HG02798 (cell line): ENCODE data around the gene TBX20.
"Not testable (repeated sequence)": the region's sequence is repeated elsewhere in the genome, so short reads cannot be mapped to it uniquely, and the experiment has no call there.

Experiments
- ATAC-seq: cut with Tn5 transposase; IDR thresholded peaks from one replicate; pipeline ENCODE4 v1.9.1; 2021; ENCODE audit warnings: mild to moderate bottlenecking; ENCODE audit not compliant: unreplicated experiment, poor library complexity

The TBX20 gene

GRCh38 chr7:35256256-35257175 lies 2.6 kb upstream of the TBX20 start:
- ATAC-seq, result no peak

- no peak for ATAC-seq
Measured at GRCh38 chr7:35255443-35256255, 1.7 kb upstream of the TBX20 start.

- no peak for ATAC-seq
Measured at GRCh38 chr7:35254496-35255442, 869 bp upstream of the TBX20 start.

DNA sequence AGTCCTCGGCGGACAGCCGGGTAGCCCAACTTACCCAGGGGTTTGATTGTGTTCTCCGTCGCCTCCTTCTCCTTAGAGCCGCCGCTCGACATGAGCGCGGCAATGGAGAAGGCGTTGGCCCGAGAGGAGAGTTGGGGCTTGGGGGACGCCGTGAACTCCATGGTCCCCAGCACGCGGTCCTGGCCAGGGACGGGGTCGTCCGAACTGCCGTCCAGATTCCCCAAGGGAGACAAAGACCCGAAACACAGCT lies 515 bp downstream of the TBX20 start:
- ATAC-seq, result no peak

GRCh38 chr7:35252612-35253459 lies 1.1 kb downstream of the TBX20 start:
- no peak for ATAC-seq

GRCh38 chr7:35251606-35252310 lies 2.1 kb downstream of the TBX20 start:
- ATAC-seq, result no peak

- no peak for ATAC-seq
Measured at GRCh38 chr7:35250941-35251340, 3.0 kb downstream of the TBX20 start.

DNA sequence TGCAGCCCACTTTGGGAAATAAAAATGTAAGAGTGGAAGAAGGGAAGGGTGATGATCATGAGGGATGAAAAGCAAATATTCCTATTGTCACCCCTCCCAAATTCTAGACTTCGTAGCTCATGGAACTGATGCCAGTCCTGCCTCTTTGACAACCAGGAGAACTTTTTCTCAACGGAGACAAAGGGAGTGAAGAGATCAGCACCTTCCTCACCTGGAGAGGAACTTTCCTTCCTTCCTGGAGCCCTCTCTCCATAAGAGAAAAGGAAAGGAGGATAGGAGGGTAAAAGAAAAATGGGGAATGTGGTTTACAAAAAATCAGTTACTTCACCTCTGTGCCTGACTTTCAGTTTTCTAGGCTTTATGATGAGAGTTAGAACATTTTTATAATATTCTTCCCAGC lies 3.4 kb downstream of the TBX20 start:
- ATAC-seq, result no peak

DNA sequence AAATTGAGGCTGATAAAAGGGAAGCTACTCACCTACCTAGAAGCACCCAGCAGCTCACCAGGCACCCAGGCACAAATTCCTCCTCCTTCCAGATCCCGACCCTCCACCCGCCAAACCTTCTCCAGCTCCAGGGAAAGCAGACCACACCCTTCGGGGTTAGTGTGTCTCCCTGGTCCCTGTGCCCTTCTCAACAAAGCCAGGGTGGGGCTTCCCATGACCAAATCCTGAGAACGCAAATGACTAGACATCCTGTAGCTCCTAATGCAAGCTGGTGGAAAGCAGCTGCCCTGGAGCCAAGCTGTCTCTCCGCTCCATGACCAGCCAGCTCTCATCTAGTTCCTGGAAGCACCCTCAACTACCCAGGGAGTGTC lies 4.4 kb downstream of the TBX20 start:
- no peak for ATAC-seq

GRCh38 chr7:35248576-35249536 lies 5.0 kb downstream of the TBX20 start:
- no peak for ATAC-seq

DNA sequence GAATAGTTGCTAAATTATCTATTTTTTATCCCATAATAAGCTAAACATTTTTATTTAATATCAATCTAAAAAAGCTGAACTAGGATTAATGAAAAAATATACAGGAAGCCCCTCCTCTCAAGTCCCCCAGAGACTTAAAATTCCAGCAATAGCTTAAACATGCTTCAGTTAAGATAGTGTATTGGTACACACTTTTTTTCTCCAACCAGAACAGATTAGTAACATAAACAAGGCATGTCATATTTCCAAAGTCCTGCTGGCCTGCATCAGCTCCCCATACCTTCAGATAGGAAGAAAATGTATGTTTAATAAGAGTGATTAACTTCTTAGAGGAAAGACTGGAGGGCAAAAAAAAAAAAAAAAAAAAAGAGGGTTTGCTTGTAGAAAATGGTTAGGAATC lies 7.1 kb downstream of the TBX20 start:
- no peak for ATAC-seq

DNA sequence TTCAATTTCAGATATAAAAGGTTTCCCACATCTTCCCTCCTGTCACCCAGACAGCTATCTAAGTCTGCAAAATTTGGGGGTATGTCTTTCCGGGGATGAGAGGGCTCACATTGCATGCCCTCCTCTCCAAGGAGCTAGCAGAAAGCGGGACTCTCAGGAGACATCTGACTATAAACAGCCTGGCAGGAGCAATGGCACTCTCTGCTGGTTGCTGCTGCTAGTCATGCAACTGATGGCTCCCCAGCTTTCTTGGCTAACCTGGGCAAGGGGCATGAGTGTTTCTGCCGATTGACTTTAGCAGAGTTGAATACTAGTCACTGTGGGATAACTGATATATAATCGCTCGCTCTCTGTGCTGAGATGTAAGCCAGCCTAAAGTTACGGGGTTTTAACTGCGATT lies 12.0 kb downstream of the TBX20 start:
- ATAC-seq, result no peak

DNA sequence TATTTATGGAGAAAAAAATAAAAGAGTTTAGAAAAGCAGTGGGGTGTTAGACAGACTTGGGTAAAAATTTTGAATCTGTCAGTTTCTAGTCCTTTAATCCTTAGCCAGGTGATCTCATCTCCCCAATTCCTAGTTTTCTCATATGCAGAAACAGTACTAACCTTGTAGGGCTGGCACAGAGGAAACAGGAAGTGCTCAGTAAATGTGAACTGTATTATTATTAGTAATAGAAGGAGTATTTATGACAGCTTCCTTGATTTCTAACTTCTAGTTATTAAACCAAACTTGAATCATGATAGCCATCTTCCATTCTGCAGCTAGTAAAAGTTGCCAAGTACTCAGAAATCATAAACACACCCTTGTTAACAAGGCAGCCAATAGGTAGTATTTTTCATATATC lies 12.5 kb downstream of the TBX20 start:
- ATAC-seq, result no peak

GRCh38 chr7:35241008-35241407 lies 12.9 kb downstream of the TBX20 start:
- not testable (repeated sequence) for ATAC-seq

DNA sequence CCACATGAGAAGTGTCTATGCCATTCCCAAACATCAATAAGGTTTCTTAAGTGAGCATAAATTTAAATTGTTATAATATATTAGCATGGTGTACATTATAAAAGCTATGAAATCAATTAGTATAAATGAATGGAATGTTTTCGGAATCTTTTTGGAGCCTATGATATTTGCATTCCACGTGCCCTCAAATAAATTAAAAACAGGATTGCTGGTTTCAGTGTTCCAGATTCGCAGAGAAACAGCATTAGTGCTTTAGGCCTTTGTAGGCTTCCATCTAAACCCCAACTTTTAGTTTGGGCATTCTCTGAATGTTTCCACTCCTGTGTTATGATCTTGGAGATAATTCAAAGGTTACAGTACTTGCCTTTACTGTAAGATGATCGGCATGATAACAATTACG lies 15.4 kb downstream of the TBX20 start:
- not testable (repeated sequence) for ATAC-seq

DNA sequence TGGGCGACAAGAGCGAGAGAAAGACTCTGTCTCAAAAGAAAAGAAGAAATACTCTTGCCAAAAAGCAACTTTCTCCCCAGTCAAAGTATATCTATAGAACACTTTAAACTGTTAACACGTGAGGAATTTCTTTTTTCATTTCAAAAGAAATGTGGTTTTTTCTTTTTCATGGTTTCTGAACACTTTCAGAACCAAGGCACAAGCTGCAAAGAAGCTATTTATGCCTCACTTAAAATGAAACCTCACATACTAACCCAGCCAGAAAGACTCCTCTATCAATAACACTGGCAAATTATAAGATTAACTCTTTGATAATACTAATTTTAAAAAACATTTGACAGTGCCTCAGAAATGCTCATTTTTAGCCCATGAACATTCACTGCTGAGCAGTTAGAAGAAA lies 20.9 kb downstream of the TBX20 start:
- ATAC-seq, result peak; percentile 51

- ATAC-seq, result not testable (repeated sequence)
Measured at GRCh38 chr7:35231221-35231620, 22.7 kb downstream of the TBX20 start.
